ENCODE measurements around the gene EEPD1.
"Not testable (repeated sequence)": the region's sequence is repeated elsewhere in the genome, so short reads cannot be mapped to it uniquely, and the experiment has no call there.

The EEPD1 gene

DNA sequence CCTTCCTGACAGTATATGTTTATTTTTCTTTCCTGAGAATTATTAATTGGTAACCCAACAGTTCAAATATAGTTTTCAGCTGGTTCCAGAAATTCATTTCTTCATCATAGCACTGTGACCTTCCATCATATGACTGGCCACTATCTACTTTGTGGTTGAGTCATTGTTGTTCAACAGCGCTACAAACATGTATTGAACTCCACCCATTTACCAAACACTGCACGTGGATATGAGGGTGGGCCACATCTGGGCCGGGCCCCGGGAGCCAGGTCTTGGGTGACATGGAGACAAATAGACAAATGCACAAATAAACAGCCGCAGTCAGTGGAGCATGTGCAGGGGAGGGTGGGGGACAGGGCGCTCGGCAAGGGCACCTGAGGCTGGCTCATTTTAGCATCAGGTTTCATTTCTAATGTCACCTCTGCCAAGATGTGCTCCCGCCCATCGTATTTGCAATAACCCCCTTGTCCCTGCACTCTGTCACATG lies 24.0 kb upstream of the EEPD1 start:
- peak; percentile 61 for DNase-seq (ENCODE audit: low spot score)

DNA sequence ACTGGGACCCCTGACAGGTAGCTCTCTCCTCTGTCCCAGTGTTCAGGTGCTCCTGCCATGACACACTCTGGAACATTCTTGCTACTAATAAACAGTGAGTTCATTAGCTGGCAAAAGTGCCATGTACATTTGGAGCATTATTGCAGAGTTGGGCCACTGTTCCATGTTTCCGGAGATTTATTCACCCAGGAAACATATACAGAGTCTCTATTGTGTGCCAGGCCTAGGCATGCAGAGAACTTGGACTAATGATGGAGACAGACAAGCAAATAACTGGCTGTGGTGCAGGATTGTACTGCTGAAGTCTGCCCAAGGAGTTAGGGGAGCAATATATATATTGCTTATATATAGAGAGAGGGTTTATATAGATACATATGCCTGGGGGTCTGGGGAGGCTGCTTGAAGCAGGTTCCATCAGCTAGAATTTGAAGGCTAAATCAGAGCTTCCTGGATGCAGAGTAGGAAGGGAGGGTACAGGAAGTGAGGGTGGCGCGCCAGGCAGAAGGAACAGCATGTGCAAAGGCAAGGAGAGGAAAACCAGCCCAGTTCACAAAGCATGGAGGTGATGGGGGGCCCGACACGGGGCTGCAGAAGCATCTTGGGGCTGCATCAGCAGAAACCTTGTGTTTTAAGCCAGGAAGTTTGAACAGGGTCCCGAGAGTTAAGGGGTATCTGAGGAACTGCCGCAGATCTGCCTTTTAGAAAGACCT lies 22.7 kb upstream of the EEPD1 start:
- no peak for DNase-seq (ENCODE audit: low spot score)

DNA sequence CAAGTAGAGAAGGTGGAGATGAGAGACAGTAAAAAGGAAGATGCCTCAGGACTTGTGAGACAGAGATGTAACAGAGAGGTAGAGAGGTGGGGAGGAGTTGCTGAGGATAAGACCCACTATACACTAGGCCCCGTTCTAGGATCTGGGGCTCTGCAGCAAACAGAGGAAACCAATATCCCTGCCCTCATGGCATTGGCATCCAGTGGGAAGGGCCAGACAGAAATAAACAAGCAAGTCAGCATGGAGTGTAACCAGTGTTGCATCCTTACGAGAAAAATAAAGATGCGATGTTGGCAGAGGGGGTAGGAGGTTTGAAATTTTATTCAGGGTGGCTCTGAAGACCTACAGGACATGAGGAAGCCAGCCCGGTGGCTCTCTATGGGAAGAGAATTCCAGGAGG lies 22.0 kb upstream of the EEPD1 start:
- DNase-seq (ENCODE audit: low spot score), result peak; percentile 34

DNA sequence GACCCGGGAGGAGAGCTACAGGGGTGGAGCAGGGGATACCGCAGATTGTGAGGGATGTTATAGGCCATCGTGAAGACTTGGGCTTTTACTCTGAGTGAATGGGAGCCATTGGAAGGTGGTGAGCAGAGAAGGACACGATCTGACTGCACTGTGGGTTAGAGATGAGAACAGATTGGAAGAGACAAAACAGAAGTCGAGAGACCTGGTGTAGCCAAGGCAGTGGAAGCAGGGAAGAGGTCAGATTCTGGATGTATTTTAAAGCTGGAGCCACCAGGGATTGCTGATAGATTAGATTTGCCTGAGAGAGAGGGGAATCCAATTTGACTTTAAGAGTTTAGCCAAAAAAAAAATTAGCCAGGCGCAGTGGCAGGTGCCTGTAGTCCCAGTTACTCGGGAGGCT lies 21.6 kb upstream of the EEPD1 start:
- DNase-seq (ENCODE audit: low spot score), result no peak

DNA sequence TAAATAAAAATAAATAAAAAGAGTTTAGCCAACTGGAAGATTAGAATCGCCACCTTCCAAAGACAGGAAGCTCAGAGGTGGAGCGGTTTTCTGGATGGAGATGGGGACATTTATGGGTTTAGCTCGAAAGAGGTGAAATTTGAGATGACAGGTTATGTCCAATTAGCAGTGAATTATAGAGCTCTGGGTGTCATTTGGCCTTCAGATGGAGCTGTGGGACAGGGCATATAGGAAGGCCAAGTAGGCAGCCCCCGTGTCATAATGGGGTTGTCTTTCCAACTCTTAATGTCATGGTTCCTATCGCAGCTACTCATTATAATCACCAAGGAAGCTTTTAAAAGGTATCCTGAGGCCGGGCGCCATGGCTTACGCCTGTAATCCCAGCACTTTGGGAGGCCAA lies 21.0 kb upstream of the EEPD1 start:
- no peak for DNase-seq (ENCODE audit: low spot score)

DNA sequence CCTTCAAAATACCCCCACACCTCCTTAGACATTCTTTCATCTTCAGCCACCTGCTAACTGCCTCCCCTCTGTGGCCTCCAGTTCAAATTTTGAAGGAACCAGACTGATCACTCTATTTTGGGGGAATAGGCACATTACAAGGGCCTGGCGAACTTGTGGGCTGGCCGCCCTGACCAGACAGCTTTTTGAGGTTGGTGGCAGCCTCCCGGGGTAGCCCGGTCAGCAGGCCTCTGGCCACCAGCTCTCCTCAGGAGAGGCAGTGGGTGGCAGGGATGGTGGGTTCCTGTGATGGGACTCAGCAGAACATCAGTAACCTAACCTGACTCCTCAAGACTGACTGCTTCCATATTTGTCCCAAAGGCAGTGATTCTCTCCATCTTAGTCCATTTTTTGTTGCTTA lies 17.4 kb upstream of the EEPD1 start:
- no peak for DNase-seq (ENCODE audit: low spot score)

DNA sequence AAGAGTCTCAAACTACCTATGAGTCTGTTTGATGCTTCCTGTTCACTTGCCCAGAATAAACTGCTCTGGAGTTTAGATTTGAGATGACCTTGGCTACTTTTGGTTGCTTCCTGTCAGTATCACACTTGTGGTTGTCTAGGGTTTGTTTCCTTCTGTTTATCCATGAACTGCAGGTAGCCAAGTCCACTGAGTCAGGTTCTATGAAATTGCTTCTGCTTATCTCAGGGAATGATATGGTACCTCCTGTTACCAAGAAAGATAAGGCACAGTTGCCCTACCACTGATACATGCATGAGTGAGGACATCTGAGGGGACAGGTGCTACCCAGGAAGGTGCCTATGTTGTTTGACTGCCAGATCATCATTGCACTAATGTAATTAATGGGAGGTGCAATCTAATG lies 15.8 kb upstream of the EEPD1 start:
- DNase-seq (ENCODE audit: low spot score), result no peak

DNA sequence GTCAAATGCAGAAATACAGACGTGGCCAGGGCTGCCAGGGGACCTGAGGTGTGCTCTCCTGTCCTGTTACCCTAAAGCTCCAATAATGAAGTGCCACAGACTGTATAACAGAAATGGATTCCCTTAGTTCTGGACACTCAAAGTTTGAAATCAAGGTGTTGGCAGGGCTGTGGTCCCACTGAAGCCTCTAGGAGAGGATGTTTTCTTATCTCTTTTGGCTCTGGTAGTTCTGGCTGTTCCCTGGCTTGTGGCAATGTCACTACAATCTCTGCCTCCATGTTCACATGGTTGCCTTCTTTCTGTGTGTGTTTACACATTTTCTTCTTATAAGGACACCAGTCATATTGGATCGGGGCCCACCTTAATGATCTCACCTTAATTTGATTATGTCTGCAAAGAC lies 15.3 kb upstream of the EEPD1 start:
- no peak for DNase-seq (ENCODE audit: low spot score)

DNA sequence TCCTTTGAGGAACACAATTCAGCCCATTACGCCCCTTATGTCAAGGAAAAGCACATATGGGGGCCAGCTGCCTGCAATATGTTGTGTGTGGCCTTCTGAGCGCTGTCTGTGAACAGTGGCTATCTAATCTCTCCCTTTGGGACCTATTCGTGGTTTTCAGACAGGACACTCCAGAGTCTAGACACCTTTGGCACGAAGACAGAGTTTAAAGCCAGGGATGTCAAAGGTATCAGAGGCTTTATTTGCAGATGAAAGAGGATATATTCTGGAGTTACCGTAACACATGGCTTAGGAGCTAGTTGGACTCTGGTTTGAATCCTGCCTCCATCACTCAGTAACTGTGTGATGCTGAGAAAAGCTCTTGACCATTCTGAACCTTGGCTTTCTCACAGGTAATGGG lies 14.8 kb upstream of the EEPD1 start:
- no peak for DNase-seq (ENCODE audit: low spot score)

DNA sequence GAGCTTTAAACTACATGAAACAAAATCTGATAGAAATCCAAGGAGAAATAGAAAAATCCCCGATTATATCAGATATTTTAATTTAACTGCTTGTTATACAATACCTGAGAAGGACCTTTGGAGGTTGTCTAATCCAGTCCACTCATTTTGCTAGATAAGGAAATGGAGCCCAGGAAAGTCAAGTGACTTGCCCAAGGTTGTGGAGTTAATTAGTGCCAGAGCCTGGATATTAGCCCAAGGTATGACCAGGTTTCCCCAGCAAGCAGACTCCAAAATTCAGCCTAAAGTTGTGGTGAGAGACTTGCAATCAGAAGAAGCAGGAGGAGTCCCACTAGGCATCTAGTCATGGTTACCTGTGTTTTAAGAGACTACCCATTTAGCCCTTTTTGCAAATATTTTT lies 11.7 kb upstream of the EEPD1 start:
- DNase-seq (ENCODE audit: low spot score), result no peak

DNA sequence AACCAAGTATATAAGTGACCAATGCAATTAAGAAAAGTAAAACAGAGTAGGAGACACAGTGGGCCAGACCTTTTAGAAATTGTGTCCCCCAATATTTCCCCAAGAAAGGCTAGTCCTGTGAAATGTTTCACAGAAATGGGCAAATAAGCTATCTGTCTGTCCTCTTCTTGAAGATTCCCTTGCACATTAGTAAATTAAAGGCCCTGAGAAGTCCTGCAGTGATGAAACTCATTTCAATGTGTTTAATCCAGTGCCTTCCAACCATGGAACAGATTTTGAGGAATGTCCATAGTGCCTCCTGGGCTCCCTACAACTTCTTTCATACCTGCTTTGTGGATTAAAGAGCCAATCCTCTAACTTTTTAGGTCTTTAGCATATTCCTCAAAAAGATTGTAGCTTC lies 11.2 kb upstream of the EEPD1 start:
- DNase-seq (ENCODE audit: low spot score), result no peak

DNA sequence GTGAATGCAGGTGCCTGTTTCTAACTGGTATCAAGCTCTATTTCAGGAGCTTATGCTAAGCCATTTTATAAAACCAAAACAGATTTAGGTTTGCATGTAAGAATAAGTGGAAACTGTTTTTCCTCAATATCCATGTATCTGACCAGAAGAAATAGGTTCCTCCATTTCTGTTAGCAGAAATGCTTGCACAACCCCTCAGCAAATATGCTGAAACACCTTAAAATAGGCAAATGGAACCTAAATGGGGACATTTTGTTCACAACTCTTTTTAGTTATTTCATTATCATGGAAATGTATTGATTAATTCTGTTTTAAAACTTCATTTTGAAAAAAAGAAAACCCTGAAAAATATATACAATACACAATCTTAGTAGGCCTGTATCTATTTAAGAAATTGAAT lies 8.9 kb upstream of the EEPD1 start:
- DNase-seq (ENCODE audit: low spot score), result no peak

DNA sequence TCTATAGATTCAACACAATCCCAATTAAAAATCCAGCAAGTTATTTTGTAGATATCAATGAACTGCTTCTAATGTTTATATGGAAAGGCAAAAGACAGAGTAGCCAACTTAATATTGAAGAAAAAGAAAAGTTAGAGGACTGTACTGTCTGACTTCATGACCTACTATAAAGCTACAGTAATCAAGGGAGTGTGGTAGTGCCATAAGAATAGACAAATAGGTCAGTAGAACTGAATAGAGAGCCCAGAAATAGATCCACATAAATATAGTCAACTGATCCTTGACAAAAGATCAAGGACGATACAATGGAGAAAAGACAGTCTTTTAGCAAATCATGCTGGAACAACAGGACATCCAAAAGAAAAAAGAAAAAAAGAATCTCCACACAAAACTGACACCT lies 7.4 kb upstream of the EEPD1 start:
- DNase-seq (ENCODE audit: low spot score), result no peak

DNA sequence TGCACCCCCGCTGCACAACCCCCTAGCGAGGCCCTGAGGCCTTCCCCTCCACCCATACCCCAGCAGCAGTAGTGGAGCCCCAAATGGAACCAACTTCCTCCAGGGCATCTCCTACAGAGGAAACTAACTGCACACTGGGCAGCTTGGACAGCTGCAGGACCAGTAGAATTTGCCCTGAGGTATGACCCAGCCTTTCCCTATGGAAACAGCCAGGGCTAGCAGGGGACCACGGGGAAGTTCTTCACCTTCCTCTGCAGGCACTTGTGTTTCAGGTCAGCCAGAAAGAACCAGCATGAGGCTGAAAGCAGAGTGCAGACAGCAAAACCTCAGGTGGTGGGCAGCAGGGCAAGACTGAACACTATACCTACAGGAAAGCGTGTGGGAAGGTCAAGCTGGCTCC lies 5.7 kb upstream of the EEPD1 start:
- DNase-seq (ENCODE audit: low spot score), result no peak

DNA sequence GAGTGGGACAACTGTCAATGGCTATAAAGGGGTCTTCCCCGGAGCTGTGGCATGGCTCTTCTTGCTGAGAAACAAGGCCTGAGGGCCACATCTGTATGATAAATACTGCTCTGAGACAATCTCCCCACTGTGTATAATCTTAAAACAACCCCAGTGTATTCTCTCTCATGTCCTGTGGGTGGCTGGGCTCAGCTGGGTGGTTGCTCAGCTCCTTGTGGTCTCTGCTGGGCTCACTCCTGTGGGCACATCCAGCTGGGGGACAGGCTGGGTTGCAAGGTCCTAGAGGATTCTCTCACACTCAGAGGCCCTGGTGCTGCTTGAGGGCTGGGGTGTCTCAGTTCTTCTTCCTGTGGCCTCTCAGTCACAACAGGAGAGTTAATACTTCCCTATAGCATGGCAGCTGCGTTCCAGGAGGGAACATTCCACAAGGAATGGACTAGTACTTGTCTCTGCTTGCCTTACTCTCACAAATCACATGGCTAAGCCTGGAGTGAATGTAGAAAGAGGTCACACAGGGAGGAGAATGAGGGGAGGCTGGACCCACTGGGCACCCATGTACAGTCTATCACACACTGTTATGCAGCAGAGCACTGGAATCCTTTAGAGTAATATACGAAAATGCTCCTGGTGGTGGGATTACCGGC lies 4.5 kb upstream of the EEPD1 start:
- DNase-seq (ENCODE audit: low spot score), result no peak

DNA sequence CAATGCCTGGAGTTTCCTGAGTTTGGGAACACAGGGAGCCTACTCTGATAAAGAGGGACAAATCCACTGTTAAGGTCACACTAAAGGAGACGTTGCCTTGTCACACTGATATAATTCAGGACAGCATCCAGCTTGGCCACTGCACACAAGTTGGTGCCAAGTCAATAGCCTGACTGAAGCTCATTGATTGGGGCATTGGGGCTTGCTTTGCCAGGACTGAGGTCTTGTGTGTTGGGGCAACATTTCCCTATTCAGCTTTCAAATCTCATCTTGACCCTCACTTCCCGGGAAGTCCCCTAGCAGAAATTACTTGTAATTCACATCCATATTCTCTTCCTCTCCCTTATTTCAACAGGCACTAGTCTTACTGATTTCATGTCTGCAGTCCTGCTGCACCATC lies 3.8 kb upstream of the EEPD1 start:
- not testable (repeated sequence) for DNase-seq (ENCODE audit: low spot score)

DNA sequence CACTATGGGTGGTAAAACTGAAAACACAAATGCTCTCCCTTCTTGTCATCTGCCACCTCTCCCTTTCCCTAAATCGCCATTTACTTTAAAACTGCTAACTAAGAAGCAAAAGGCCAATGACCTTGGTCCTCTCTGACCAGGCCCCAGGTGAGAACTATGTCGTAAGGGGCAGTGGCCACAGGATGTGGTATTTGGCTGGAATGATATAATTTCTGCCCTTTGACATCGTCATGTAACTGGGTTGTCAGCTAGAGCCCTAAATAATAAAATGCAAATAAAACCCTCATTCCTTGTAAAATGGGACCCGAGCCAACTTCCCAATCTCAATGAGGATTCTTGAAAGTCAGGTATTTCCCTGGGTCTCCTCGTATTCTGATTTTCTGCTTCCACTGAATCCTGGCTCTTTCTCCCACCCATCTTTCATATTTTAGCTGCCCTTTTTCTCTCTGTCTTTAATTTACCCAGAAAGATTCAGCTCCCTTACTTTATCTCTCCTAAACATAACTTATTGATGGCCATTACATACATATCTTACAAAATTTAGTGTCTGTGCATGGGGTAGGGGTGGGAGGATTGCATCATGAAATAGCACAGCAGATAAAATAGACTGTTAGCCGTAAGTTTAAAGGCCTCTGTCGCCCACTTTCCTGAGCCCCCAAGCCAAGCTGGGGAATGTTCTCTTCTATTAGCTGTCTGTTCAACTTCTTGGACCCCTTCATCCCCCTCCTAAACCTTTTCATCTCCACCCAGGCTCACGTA lies 3.2 kb upstream of the EEPD1 start:
- DNase-seq (ENCODE audit: low spot score), result no peak

DNA sequence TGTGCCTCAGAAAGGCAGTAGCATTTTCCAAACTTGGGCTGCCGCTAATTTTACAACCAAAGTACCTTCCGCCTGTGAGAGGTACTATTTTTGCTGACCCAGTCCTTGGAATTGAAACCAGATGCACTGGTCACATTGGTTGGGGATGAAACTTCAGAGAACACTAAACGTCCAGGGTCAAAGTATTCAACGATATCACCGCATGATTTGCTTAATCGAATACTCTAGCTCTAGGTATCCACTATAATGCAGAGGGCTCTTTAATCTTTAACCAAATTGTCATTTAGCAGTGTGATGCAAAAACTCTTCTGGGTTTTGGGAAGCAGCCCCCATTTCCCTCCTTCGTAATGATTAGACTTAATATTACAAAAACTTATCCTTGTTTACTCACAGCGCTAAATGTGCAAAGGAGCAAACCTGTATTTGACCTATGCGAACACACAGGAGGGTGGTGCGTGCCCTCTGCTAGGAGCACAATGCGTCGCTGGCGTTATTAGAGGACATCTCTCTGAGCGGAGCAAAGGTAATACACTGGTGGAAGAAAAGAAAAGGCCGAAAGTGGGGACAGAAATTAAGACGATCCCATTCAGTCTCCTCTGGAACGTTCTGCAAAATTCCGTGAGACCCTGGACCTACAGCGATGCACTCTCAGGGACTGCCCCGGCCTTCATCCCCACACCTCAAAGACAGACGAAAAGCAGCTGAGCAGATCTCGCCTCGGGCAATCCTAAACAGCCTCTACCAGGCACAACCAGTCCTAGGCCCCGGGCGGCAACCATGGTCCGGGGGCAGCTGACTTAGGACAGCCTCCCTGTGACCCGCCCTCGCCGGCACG lies 916 bp upstream of the EEPD1 start:
- no peak for DNase-seq (ENCODE audit: low spot score)

DNA sequence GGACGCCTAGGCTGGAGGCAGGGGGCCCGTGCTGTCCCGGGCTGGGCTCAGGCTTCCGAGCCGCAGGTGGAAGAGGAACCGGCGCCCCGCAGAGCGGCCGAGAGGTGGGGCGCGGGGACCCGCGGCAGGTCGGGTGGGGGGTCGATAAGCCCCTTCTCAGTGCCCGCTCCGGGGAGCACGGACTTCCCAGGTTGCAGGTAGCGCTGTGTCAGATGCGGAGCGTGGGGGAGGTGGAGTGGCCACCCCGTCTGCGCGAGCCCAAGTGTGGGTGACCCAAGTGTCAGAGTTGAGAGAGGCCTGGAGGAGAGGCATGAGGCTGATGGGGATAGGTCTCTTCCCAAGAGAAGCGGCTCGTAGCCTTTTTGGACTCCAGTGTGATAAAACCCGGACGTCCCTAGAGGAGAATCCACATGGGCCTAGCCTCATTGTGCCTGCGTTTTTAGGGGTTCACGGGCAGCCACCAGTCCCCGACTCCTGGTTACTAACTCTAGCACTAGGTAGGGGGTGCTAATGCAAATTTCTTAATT lies 580 bp downstream of the EEPD1 start:
- peak; percentile 13 for DNase-seq (ENCODE audit: low spot score)

DNA sequence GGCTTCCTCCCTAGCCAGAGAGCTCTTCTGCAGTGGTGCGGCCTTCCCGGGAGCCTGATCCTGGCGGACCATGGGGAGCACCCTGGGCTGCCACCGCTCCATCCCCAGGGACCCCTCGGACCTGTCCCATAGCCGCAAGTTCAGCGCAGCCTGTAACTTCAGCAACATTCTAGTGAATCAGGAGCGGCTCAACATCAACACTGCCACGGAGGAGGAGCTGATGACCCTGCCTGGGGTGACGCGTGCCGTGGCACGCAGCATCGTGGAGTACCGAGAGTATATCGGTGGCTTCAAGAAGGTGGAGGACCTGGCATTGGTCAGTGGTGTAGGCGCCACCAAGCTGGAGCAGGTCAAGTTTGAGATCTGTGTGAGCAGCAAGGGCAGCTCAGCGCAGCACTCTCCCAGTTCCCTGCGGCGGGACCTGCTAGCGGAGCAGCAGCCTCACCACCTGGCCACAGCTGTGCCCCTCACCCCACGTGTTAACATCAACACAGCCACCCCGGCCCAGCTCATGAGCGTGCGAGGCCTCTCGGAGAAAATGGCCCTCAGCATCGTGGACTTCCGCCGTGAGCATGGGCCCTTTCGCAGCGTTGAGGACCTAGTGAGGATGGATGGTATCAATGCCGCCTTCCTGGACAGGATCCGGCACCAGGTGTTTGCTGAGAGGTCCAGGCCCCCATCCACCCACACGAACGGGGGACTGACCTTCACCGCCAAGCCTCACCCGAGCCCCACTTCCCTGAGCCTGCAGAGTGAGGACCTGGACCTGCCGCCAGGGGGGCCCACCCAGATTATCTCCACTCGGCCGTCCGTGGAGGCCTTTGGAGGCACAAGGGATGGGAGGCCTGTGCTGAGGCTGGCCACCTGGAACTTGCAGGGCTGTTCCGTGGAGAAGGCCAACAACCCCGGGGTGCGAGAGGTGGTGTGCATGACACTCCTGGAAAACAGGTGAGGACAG lies 1.5 kb downstream of the EEPD1 start:
- no peak for DNase-seq (ENCODE audit: low spot score)

DNA sequence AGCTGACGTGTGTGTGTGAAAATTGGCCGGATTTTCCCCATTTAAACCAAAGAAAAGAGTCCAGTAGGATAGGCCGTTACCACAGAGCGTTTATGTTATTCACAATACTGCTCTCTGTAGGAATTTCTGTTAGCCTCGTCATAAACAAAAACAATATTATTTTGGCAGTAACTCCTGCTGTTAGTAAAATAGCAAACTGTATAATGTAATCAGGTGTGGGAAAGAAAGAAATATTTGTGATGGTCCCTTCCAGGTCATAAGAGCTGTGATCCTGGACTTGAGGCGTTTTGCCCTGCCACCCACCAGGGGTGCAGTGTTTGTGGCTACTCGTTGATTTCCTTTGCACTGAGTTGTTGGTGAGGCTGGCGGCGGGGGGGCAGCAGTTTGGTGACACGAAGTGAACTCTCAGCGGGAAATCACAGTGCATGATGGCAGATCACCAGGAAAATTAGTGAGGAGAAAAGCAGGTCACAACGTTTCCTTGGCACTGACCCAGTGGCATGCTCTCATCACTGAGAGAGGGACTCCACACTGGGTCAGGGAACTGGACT lies 2.8 kb downstream of the EEPD1 start:
- no peak for DNase-seq (ENCODE audit: low spot score)

All from AG20443 (cell line).